Mesenteric fat pad (tissue), 1 donor: ENCODE data around the gene GPR50. TPM values are rescaled to one million over a fixed set of nuclear protein-coding genes. Genes with fewer than 3 reads are reported as not detected.

ENCODE experiments used
- DNase-seq: peaks from one replicate; pipeline ENCODE4 v3.0.0-alpha.2; 2020; ENCODE audit warnings: low spot score
- long read RNA-seq: library from polyadenylated mRNA; unstranded; transcript quantifications from one replicate; pipeline ENCODE4 v2.0.0, GENCODE V29; 2020
- total RNA-seq: library from RNA; stranded (reverse); fragmentation: NEBNext Ultra II Directional; extraction: Animal tissue kit (Norgen Biotek cat#: 25700); gene quantifications from one replicate; pipeline ENCODE4 v1.2.1, GENCODE V29; 2021
- donor health status: DM: yes; HTN: yes; CAD: no.

Gene GPR50
- total RNA-seq, result not detected
- long read RNA-seq, result 0 reads

DNA sequence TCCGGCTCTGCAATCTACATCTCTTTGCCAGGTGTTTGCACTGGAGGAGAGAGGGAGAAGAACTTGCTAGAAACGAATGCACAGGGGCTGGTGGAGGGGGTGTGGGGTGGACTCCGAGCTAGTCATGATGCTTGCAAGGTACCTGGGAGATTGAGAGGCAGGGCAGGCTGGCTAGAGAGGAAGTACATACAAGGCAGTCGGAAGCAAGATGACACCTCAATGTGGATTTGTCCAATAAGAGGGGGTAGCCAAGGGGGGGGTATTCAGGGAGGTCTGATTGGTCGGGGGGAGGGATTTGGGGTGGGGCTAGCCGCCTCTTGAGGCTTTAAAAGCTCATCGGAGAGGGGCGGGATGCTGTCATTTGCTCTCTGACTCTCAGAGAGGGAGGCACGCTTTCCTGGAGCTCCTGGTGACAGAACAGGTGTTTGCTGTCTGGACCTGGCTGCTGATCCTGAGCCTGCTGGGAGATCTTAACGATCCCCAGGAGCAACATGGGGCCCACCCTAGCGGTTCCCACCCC lies at the start of gene GPR50:
TSS of gene GPR50 (plus strand) at position 354 of the 520 bp plus-strand sequence. CDS start at position 492, 138 bp downstream.
- no peak for DNase-seq

DNA sequence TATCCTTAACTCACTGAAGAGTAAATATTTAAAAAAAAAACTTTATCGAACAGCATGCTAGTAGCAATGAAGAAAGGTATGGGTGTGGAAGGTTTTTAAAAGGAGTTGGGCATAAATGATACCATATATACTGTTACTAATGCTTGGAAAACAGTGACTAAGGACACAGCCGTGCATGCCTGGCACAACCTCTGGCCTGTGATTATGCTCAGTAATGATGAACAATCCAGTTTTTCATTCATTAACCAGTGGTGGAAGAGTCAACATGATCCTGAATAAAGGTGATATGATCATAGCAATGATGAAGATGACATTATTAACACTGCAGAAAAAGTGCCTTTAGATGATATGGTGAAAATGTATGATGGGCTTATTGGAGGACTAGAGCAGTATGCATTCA lies 43.9 kb upstream of the GPR50 start:
- no peak for DNase-seq

DNA sequence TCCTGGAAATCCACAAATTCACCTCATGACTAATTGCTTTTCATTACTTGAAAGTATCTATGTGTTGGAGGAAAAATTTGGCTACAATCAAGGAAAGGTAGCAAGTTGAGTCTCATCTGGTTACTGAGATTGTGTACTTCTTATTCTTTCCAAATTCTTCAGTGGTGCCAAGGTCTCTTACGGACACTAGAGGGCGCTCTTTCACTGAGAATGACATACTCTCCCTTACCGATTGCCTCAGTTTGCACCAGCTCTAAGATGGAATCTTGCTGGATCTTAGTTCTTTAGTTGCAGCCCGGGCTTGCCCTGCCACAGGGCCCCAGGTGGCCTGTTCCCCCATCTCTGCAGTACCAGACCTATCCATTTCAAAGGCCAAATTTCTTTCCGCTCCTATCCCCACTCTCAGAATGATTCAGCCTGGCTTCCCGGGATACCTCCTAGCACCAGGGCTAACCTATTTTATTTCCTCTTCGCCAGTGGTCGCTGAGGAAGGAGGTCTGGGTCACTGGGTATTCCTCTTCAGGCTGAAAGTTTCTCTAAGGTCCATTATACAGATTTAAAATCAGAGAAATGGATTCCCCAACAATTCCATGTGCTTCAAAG lies 24.6 kb upstream of the GPR50 start:
- no peak for DNase-seq

DNA sequence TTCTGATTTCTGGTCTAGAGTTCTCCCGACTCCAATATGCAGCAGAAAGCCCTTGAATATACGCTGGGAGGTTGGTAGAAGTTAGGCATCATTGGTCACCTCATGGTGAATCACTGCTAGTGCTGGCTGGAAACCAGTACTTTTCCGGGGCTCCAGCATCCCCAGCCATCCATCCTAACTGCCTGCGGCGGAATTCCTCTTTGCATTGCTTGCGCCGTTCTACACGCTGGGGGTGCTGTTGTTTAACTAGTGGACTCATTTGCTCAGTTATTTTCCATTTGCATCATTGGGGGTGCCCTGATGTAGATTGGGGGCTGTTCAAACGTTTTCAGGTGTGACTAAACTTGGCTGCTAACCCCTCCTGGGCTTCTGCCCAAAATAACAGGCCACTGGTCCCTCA lies 23.3 kb upstream of the GPR50 start:
- DNase-seq, result no peak

DNA sequence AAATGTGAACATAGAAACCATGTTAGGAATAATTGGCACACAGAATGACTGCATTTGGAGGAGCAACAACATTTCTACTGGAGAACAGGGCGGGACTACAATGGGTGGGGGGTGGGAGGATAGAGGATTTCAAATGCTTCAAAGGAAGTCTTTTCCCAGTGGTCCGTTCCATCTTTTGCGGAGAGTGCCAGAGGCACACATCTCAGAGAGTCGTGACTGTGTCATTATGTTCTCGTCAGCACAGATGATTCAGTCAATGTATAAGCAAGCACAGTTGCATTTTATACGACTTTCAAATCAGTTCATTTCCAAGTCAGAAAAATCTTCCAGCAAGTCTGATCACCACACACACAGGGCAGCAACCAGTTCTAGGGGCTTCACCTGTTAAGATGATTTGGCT lies 22.7 kb upstream of the GPR50 start:
- DNase-seq, result no peak

DNA sequence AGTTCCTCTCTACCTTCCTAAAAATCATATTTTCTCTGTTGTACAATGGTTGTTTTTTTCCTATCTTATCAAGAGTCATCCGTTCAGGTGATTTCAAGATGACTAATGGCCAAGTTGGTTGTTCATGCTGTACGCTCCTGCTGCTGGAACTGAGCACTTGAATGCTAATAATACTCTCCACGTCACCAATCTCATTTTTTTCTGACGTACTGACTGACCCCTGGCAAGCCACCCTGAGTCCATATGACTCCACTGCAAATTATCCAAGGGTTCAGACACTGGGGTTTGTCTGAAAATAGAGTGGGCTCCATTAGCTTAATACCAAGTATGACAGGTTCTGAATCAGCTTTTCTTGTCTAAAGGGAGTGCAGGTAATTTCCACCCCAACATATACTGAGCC lies 21.1 kb upstream of the GPR50 start:
- no peak for DNase-seq

DNA sequence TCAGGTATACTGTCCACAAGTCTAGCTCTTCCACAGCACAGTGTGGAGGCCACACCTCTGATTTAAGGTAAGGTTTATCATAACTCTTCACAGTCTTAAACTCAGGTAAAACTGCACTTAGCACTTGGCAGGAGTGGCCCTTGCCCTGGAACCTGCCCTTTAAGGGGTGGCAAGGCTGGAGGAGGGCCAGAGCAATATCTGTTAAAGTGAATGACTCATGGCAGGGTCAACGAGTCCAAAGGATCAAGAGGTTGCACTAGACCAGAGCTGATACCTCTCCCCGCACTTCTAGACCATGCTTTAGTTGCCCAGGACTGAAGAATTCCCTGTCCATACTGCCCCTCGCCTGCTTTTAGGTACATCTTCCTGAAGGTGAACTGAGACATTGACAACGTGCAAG lies 14.7 kb upstream of the GPR50 start:
- no peak for DNase-seq

DNA sequence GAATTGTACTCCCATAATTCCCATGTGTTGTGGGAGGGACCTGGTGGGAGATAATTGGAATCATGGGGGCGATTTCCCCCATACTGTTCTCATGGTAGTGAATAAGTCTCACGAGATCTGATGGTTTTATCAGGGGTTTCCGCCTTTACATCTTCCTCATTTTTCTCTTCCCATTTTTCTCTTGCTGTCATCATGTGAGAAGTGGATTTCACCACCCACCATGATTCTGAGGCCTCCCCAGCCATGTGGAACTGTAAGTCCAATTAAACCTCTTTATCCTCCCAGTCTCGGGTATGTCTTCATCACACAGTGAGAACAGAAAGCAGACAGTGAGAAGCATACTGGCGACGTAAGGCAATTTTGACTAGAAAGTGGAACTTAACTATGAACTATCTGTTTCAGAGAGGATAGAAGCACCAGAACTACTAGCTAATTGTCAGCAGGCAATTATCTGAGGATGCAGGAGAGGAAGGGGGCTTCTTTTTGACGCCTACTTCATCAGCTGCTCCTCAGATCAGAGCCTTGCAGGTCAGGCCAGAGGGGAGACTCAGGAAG lies 8.5 kb upstream of the GPR50 start:
- no peak for DNase-seq

DNA sequence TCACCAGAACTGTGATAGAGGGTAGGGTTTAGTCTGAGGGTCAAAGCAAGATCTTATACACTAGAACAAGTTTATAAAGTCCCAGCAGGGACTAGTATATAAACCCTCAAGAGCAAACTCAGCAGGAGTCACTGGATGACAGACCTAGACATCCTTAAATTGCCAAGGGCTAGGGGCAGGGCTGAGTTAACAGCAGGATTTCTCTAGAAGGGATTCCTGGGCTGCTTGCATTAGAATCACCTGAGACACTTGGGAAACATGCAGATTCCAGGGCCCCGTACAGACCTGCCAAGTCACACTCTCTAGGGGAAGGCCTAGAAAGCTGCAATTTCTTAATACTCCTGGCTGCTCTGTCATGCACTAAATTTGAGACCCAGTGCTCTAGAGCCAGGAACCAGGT lies 6.6 kb upstream of the GPR50 start:
- no peak for DNase-seq

DNA sequence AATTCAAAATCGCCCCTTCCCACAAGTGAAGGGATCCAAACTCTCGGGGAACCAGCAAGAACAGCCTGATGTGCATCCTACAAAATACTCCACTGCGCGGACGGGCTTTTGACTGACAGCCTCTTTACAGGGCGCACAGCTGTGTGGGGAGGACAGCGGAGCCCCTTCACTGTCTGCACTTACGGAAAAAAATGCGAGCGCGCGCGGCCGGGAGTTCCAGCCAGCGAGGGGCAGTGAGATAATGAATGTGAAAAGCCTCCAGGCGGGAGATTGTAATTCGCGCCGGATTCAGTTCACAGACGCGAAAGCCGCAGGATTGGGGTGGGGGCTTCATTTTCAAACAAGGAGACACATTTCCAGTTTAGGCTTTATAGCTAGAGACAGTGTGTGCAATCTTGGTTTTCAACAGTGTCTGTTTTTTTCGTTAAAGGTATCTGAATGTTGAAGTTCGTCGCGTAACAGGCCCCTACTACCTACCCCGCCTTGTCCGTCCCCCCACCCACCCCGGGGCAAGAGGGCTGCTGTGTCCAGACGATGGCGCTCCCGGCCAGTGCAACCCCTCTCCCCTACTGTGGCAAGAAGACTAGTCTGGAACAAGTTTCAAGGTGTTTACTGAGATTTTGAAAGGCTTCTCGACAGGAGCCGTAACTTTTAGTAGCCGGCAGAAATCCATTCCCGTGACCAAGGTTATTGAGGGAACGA lies 1.7 kb upstream of the GPR50 start:
- DNase-seq, result no peak

DNA sequence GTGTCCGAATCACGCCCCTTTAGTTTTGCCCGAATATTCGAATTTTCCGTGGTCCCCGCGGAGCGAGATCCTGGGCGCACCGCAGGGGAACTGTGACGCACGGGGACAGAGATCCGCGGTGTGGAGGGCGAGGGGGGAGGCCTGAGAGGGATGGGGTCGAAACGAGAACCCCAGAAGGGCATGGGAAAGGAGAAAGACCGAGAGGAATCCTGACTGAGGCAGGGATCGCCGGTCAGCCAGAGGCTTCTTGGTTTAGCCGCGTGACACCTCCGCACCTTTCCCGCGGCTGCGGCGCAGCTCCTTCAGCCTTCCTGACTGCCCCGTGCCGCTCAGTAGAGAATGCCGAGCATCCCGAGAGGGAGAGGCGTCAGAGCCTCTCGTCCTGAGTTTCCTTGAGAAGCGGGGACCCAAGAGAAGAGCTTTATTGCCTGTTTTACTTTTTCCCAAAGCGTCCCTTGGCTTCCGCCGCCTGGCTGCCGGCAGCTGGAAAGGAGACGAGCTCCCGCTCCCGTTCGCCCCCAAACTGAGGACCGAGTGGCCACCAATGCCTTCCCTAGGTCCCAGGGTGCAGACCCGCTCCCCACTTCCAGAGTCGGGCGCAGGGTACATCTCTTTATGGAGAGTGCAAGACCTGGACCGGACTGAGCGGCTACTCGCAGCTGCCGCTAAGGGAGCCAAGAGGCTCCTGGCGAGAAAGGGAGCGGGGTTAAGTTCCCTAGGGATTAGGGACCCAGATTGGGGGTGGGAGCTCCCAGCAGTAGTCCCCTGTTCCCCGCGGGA lies 911 bp upstream of the GPR50 start:
- no peak for DNase-seq

DNA sequence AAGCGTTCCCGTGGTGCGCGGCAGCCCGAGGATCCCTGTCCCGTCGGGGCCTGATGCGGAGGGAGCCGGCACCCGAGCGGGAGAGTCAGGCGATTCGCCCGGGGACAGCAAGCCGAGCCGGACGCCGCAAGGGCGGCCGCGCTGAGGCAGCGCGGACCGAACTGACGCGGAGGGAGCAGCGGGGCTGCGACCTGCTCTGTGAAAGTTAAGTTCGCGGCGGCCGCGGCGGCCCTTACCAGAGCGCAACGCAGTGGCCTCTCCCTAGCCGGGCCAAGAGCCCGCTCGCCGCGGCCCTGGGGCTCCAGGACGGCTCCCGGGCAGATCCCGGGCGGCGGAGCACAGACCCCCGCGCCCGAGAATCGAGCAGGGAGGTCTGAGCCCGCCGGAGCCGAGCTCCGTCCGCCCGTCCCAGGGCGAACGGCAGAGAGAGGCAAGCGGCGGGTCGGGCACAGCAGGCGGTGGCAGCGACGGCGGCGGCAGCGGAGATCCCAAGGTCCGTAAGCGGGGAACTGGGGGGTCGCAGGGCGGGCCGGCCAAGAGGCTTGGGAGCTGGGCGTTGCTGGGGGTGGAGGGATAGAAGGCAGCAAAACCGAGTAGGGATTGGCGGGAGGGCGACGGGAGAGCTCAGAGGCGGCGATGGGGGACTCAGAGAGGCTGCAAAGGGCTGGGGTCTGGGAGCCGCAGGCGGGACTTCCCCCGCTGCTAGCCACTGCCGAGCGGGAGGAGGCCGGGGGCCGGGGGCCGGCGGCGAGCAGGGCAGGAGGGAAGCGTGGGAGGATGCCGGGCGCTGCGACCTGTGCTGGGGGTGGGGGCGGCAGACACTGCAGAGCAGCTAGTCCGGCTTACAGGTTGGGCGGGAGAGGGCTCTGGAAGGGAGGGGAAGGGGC lies 1.0 kb downstream of the GPR50 start:
- DNase-seq, result no peak

DNA sequence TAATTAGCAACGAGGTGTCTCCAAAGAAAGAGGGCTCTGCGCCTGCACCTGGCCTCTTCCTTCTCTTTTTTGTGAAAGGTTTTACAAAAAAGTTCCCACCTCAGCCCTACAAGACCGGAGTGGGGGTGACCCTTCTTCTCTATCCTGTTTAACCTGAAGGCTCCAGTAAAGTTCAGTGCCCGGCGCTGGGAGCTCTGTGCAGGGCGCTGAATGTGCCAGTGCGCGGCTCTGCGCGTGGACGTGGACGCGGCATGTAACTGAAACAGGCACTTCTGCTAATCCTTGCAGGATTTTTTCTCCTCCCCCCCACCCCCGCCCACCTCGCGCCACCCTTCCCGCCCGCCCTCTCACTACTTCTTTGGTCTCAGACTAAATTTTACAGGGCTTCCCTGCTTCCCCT lies 2.4 kb downstream of the GPR50 start:
- DNase-seq, result no peak

DNA sequence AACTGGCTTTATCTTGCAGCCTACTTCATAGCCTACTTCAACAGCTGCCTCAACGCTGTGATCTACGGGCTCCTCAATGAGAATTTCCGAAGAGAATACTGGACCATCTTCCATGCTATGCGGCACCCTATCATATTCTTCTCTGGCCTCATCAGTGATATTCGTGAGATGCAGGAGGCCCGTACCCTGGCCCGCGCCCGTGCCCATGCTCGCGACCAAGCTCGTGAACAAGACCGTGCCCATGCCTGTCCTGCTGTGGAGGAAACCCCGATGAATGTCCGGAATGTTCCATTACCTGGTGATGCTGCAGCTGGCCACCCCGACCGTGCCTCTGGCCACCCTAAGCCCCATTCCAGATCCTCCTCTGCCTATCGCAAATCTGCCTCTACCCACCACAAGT lies 4.0 kb downstream of the GPR50 start:
- no peak for DNase-seq

DNA sequence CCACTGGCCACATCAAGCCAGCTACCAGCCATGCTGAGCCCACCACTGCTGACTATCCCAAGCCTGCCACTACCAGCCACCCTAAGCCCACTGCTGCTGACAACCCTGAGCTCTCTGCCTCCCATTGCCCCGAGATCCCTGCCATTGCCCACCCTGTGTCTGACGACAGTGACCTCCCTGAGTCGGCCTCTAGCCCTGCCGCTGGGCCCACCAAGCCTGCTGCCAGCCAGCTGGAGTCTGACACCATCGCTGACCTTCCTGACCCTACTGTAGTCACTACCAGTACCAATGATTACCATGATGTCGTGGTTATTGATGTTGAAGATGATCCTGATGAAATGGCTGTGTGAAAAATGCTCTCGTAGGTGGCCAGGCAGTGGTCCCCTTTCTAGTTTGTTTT lies 4.7 kb downstream of the GPR50 start:
- DNase-seq, result no peak

DNA sequence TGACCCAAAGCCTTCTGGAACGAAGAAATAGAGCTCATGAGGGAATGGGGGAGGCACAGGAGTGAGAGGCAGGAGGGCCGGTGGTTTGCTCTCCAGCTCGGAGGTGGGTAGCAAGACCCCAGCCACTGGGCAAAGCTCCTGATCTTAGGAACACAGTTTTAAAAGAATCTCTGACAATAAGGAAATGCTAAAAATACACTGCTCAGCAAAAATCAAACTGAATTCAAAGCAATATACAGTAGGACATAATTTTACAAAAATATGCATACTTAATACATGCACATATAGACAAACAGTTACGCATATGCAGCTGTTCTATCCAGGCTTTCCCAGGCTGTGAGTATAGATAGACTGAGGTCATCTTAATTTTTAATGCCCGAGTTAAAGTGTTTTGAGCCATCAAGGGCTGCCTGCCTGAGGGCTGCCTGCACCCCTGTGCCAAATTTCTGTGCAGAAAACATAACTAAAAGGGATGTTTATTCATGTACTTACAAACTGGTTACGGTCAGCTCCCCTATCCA lies 6.9 kb downstream of the GPR50 start:
- no peak for DNase-seq

DNA sequence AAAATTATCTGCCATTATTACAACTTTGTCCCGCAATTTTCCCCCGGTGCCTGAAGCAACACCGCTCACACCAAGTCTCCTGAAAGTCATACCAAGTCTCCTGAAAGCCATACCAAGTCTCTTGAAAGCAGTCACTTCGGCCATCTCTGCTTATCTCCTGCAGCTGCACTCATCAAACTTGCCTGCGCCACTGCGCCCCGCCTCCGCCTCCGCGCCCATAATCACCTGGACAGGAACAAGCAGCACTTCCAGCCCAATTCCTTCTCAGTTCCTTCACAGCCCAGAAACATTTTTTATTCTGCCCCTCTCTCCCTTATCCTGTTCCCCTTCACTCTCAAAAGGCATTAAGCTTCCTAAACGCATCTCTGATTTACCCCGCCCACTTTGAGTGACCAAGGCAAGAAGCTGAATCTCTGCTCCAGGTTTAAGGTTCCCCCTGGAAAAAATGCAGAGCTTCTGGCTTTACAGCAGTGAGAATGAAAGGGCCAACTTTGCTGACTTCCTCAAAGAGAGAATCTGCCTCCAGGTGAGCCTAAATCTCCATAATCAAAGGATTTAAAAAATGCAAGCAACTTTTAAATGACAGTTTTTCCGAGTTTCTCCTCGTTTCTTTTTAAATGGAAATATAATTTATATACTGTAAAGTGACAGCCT lies 7.7 kb downstream of the GPR50 start:
- DNase-seq, result no peak

DNA sequence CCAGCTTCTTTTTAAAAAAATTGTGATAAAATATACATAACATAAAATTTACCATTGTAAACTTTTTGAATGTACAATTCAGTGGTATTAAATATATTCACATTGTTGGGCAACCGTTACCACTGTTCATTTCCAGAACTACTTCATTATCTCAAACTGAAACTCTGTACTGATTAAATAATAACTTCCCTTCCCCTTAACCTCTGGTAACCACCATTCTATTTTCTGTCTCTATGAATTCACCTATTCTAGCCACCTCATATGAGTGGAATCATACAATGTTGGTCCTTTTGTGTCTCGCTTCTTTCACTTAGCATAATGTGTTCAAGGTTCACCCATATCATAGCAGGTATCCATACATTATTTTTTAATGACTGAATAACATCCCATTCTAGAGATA lies 8.3 kb downstream of the GPR50 start:
- DNase-seq, result no peak

DNA sequence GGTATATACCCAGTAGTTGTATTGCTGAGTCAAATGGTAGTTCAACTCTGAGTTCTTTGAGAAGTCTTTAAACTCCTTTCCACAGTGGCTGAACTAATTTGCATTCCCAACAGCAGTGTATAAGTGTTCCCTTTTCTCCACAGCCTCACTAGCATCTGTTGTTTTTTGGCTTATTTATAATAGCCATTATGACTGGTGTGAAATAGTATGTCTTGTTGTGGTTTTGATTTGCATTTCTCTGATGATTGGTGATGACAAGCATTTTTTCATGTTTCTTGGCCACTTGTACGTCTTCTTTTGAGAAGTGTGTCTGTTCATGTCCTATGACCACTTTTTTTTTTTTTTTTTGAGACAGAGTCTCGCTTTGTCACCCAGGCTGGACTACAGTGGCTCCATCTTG lies 30.5 kb downstream of the GPR50 start:
- no peak for DNase-seq

DNA sequence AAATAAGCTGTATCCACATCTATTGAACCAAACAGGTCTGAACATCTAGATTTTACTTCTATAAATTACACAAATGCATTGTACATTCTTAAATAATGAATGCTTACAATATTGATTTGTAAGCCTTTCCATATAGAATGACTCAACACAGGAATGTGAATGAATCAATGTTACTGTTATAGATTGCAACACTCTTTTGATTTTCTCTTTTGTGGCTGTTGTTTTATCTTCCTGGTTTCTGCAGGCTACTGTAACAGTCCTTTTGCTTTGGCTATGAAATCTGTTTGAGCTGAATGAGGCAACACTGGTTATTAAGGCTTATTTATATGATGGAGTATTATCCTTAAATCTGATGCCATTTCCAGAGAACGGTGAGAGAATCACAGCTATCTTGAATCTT lies 49.5 kb downstream of the GPR50 start:
- DNase-seq, result no peak
